ENCODE results near the gene SLC5A9.
"Not testable (repeated sequence)": the region's sequence is repeated elsewhere in the genome, so short reads cannot be mapped to it uniquely, and the experiment has no call there.

Gene SLC5A9

GRCh38 chr1:48222501-48223242 lies at the start of gene SLC5A9:
Gene SLC5A9 (plus strand): TSS chr1:48222716. CDS start chr1:48222737, 21 bp downstream.
- DNase-seq: no peak

DNA sequence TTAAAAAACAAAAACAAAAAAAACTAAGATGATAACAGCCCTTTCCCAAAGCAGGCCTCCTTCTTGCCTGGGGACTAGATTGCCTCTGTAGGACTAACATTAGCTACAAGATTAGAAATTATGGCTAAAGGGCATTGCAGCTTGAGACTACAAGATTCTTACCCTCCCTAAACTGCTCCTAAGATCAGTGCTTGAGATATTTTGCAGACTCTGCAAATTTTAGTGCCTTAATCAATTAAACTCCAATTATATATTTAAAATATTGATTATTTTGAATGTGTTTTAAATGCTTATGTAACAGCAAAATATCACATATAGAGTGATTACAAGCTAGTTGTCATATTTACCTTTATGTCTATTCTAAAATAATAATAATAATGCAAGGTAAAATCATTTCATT lies 47.4 kb upstream of the SLC5A9 start:
- DNase-seq: no peak

- DNase-seq: no peak
These were observed 45.3 kb upstream of the SLC5A9 start for GRCh38 chr1:48177257-48177656.

GRCh38 chr1:48181669-48182367 lies 40.7 kb upstream of the SLC5A9 start:
- DNase-seq: no peak

DNA sequence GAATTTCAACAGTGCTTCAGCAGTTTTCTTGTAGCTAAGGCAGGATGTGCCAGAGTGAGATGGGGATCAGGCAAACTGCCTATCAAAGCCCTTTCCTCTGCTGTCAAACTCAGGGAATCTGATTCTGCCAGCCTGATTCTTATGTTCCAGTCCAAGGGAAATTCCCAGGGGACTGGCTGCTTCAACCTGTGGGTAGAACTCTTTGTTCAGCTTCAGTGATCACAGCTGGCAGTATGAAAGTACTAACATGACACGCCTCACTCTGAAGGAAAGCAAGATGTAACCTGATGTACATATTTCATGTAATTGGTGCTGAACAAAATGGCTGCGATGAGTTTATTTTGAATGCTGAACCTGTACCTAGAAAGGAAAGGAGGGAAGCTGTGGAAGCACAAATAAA lies 40.1 kb upstream of the SLC5A9 start:
- DNase-seq: no peak

GRCh38 chr1:48186306-48186839 lies 36.1 kb upstream of the SLC5A9 start:
- DNase-seq: no peak

DNA sequence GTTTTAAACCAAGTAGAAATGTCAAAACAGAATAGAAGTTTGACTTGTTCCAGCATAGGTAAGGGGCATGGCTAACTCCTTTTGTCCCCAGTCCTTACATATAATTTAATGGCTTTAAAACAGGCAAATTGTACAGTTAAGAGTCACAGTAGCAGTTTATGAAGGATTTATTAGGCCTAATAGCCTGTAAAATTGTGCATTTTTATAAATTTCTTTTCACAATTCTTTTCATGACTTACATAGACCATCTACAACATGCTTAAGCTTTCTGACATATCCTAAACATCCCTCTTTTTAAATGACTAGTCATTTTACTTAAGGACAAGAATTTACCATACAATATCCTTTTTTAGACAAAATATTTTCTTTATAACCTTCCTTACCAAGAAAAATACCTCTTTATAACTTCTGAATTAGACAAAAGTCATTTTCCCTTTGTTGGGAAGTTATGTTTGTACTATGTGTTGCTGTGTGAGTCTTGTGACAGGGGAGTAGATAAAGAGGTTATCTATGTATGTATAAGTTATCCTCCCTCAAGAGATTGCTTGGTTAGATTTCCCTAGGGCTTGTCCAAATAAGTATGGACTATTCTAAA lies 34.5 kb upstream of the SLC5A9 start:
- no peak for DNase-seq

DNA sequence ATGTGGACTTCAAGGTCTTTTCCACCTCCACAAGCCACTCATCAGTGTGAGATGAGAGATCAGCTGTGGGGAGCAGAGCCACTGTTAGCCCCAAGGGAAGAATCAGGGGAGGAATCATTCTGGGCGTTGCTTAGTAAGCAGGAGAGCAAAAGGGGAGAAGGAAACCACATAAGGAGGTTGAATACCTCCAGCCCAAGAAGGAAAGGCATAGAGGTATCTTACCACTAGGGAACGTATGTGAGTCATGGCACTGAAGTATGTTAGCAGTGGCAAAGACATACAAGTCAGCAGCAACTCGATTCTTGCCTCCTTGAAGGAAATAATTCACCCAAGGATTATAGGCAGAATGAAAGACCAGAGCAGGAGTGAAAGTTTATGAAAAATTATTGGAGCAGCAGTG lies 31.6 kb upstream of the SLC5A9 start:
- DNase-seq: no peak

- DNase-seq: no peak
These were observed 27.7 kb upstream of the SLC5A9 start for GRCh38 chr1:48194801-48195200.

DNA sequence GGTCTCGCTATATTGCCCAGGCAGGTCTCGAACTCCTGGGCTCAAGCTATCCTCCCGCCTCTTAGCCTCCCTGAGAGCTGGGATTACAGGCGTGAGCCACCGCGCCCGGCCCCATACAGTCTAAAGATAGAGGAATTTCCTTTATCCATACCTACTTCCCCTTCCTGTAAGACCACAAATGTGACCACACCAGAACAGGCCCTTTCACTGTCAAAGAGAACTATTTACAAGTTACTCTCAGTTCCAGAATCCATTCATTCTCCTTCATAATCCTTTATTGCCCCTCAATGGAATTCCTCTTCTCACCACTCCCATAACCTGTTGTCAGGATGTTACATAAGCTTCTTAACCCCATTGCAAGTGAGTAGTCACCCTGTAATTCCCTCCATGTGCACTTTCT lies 26.3 kb upstream of the SLC5A9 start:
- DNase-seq: no peak

DNA sequence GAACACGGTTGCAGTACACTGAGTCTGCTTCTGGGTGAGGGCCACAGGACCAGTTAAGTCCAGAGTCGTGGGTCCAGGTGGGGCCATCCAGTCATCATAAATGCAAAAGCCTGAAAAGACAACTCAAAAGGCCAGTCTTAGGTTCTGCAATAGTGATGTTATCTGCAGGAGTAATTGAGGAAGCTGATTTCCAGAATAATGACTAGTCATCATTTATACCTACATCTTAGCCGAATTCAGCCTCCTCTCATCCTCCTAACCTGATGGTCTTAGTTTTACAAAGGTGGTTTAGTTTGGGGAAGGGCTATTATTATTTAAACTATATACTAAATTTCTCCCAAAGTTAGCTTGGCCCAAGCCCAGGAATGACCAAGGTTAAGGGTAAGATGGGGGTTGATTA lies 23.5 kb upstream of the SLC5A9 start:
- DNase-seq: no peak

- DNase-seq: no peak
These were observed 22.2 kb upstream of the SLC5A9 start for GRCh38 chr1:48200166-48200900.

DNA sequence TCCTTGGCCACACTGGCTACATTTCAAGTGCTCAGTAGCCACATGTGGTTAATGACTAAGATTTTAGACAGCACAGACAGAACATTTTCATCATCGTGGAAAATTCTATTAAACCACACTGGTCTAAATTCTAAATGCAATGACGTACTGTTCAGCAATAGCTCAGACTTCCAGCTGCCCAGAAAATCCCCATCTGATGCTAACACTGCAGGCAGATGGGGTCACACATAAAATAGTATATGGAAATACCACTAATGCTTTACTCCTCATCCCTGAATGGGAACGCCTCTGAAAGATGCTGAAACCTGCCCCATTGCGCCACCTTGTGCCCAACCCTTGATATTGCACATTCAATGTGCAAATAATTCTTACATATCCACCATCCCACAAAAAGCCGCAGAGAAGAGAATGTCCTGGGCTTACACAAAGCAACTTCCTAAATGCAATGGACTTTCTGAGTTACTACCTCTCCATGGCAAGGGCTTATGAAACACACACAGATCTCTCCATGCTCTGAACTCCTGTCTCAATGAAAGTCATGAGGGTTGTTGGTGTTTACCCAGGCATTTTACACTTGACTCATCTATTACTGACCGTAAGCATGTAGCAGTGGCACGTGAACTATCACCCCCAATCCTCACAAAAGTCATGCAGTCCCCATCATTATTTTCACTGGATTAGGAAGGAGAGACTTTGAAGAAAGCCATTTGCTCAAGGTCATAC lies 20.3 kb upstream of the SLC5A9 start:
- DNase-seq: peak; percentile 62 to 63

DNA sequence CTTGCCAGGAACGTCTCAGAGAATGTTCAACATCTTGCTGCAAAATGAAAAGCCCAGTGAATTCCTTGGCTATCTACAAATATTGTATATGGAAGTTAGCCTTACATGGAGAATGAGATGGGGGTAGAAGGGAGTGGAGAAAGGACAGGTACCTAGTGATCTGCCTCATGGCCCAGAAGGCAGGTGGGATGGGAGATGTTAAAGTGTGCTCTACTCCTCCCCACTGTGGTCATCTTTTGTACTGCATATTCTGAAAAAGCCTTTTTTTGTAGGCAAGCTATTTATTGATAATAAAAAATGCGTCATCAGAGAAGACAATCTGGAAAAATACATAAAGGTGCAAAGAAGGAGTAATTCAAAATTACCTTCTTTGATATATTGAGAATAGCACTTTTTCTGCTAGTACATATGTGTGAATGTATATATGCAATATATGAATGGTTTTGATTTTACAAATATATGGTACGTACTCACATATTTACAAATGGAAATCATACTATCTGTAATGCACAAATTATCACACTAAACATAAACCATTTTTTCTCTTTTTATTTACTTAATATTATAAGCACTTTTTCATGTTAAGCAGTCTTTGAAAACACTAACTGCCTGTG lies 19.1 kb upstream of the SLC5A9 start:
- peak in 1 of 2 experiments; percentile 37 for DNase-seq

- no peak for DNase-seq
These were observed 17.0 kb upstream of the SLC5A9 start for GRCh38 chr1:48205522-48205921.

GRCh38 chr1:48206371-48206770 lies 16.1 kb upstream of the SLC5A9 start:
- peak in 1 of 2 experiments; percentile 9 for DNase-seq

GRCh38 chr1:48207131-48207530 lies 15.4 kb upstream of the SLC5A9 start:
- DNase-seq: no peak

- DNase-seq: no peak
These were observed 14.9 kb upstream of the SLC5A9 start for GRCh38 chr1:48207536-48208075.

GRCh38 chr1:48208251-48208650 lies 14.3 kb upstream of the SLC5A9 start:
- no peak for DNase-seq

DNA sequence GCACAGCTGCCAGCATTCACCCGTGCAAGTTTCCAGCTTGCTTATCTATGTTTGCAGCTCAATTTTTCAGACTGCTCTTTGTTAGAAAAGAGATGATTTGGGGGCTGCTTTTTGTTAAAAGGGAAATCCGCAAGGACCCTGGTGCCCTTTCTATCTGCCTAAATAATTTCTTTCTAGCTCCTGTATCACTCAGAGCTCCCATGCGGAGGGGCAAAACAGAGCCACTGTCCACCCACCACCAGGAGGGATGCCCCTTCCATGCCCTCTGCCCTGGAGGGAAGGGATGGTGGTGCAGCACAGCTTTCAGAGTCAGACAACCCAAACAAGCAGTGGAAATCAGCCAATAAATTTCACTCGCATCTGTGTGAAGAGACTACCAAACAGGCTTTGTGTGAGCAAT lies 13.9 kb upstream of the SLC5A9 start:
- DNase-seq: no peak

DNA sequence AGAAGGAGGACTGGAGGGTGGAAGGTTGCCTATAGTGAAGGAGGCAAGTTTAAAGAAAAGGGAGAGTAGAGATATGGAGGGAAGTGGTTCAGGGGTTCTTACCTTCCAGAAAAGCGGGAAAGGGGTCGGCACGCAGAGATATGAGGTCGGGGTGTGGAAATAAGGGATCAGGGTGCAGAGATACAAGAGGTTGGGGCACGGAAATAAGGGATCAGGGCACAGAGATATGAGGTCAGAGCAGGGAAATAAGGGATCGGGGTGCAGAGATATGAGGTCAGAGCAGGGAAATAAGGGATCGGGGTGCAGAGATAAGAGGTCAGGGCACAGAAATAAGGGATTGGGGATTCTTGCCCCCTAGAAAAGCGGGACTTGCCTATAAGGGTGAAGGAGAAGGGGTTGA lies 9.1 kb upstream of the SLC5A9 start:
- DNase-seq: not testable (repeated sequence)

GRCh38 chr1:48214366-48214765 lies 8.2 kb upstream of the SLC5A9 start:
- not testable (repeated sequence) for DNase-seq
